NB4 (cell line): Measurements from ENCODE around the gene FHIT.

Source experiments
- DNase-seq: peaks from one replicate; pipeline ENCODE4 v3.0.0; 2010; ENCODE audit warnings: low read depth
- H3K4me3 ChIP-seq: one replicate; pipeline ENCODE4 v1.5.1; 2011; ENCODE audit warnings: mild to moderate bottlenecking, low read depth, low read length, moderate library complexity
- MYC ChIP-seq: IDR thresholded peaks from 2 replicates; pipeline ENCODE4 v1.6.1; 2011; ENCODE audit warnings: low read depth, low read length
- POLR2A ChIP-seq: IDR thresholded peaks from 2 replicates; pipeline ENCODE4 v1.6.1; 2011; ENCODE audit warnings: mild to moderate bottlenecking; ENCODE audit not compliant: insufficient read length; ENCODE audit errors: extremely low read depth
- TF ChIP-seq, protein P1 (sequence below): IDR thresholded peaks from 2 replicates; pipeline ENCODE4 v1.6.1; 2011; ENCODE audit warnings: low read depth, low read length
- TF ChIP-seq, protein P2 (sequence below): IDR thresholded peaks from one replicate; pipeline ENCODE4 v1.5.1; 2012; ENCODE audit warnings: low read depth, low read length

The FHIT gene

DNA sequence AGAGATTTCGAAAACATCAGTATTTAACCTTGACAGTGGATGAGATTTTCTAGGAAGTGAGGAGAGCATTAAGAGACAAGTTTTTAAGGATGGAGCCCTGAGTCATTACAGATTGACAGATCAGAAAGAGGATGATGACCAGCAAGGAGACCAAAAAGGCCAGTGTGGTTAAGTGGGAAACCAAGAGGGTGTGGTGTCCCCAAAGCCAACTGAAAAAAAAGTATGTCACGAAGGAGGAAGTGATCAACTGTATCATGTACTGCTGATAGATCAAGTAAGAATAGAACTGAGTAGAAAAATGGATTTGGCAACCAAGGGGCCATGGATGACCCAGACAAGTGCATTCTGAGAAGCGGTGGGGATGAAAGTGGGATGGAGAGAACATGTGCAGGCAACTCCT, 491.8 kb downstream of the FHIT start:
- DNase-seq = peak; percentile 24
- no peak overlapping the region for H3K4me3 ChIP-seq
- TF ChIP-seq, protein P1, sequence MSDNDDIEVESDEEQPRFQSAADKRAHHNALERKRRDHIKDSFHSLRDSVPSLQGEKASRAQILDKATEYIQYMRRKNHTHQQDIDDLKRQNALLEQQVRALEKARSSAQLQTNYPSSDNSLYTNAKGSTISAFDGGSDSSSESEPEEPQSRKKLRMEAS = no peak
- TF ChIP-seq MYC (no peak), POLR2A (no peak)
- TF ChIP-seq, protein P2, sequence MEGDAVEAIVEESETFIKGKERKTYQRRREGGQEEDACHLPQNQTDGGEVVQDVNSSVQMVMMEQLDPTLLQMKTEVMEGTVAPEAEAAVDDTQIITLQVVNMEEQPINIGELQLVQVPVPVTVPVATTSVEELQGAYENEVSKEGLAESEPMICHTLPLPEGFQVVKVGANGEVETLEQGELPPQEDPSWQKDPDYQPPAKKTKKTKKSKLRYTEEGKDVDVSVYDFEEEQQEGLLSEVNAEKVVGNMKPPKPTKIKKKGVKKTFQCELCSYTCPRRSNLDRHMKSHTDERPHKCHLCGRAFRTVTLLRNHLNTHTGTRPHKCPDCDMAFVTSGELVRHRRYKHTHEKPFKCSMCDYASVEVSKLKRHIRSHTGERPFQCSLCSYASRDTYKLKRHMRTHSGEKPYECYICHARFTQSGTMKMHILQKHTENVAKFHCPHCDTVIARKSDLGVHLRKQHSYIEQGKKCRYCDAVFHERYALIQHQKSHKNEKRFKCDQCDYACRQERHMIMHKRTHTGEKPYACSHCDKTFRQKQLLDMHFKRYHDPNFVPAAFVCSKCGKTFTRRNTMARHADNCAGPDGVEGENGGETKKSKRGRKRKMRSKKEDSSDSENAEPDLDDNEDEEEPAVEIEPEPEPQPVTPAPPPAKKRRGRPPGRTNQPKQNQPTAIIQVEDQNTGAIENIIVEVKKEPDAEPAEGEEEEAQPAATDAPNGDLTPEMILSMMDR = no peak

DNA sequence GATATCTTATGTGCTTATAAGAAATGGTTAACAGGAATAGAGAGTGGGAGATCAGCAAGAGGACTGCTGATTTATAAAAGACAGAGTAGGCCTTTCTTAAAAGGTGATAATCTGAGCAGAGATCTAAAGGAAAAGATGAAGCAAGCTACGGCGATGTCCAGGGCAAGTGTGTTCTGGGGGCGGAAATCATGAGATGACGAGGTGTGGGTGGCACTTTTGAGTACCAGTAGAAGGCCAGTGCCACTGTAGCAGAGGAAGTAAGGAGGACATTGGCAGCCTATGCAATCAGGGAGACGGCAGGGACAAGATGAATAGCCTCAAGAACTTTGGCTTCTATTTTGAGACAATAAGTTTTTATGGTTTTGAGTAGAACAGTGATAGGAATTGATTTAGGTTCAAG, 492.4 kb downstream of the FHIT start:
- no peak for DNase-seq
- H3K4me3 ChIP-seq = no peak overlapping the region
- TF ChIP-seq, protein P2 = no peak
- TF ChIP-seq, protein P1 = no peak
- TF ChIP-seq MYC (no peak), POLR2A (no peak)

DNA sequence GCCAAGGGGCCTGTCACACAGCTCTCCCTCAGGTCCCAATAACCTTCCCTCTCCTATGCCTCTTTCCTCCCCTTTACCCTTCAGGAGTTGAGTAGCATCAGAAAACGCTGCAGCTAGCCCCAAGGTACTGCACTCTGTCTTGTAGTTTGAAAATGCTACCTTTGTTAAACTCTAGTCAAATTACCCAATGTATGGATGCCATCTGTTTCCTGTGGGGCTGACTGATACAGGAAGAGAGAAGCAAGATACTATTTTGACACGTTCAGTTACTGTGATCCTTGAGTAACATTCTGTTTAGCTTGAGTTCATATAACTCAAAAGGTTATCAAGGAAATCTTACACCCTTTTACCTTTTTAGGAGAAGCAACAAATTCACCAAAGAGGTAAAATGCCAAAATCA, 493.1 kb downstream of the FHIT start:
- no peak overlapping the region for H3K4me3 ChIP-seq
- peak; percentile 3 for DNase-seq
- no peak for TF ChIP-seq MYC
- TF ChIP-seq, protein P2 = no peak
- TF ChIP-seq, protein P1 = no peak

DNA sequence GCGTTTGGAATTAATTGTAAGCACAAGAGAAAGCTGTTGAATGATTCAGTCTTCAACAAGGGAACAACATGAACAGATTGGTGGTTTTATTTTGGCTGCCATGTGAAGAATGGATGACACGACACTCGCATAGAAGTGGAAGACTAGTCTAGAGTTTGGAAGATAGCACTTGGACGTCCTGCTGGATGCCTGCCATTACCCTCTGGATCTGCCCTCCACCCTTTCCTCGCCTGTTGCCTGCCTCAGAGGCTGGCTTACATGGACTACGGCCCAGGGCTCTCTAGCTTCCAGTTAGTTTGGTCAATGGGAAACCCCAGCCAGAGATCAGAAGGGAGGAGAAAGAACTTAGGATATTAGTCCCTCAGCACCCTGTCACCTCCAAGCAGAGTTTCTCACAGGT, 493.5 kb downstream of the FHIT start:
- TF ChIP-seq, protein P2 = no peak
- TF ChIP-seq POLR2A (no peak), MYC (no peak)
- TF ChIP-seq, protein P1 = no peak
- no peak for DNase-seq
- H3K4me3 ChIP-seq = no peak overlapping the region

DNA sequence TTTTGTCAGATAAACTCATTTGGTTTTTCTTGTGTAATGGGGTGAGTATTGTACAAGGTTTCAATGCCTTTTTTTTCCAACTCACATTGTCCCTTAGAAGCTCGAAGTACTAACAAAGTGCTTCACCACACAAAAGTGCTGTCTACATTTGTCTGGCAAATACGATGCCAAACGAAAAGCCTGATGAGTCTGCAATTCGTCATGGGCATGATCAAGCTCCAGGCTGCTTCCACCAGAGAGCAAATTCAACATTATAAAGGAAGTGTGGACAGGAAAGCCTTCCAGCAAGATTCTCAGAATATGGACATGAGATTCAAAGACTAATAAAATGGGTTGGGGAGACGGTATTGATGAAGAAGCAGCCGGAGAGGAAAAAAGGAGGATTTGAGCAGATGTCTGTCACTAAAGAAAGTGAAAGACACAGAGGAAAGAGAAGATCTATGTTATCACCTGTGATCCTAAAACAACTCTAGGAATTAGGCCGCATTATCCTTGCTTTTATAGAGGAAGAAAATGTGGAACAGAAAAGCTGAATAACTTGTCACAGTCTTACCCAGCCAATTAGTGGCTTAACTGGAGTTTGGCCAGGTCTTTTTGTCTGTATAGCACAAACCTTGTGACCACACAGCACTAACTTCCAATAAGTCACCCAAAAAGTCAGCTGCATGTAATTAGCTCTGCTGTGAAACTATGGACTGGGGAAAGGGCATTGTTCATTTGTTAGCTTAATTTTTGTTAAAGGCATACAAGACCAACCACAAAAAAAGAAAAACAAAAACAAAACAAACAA, 494.8 kb downstream of the FHIT start:
- no peak for DNase-seq
- no peak for TF ChIP-seq MYC
- no peak for TF ChIP-seq POLR2A
- TF ChIP-seq, protein P2 = no peak
- TF ChIP-seq, protein P1 = no peak
- H3K4me3 ChIP-seq = no peak overlapping the region
